GM23248 (cell line): ENCODE data around the gene SFRP5.

ENCODE experiments used
- EZH2 ChIP-seq: fragments of 200-600 bp; sonication (generic); IDR thresholded peaks from 2 replicates; pipeline ENCODE4 v1.6.1; 2018; ENCODE audit warnings: antibody characterized with exemption, mild to moderate bottlenecking; ENCODE audit not compliant: insufficient read depth, poor library complexity, severe bottlenecking
- EZH2phosphoT487 ChIP-seq: fragments of 200-600 bp; sonication (generic); IDR thresholded peaks from 2 replicates; pipeline ENCODE4 v1.6.1; 2018; ENCODE audit warnings: antibody characterized with exemption, moderate library complexity, mild to moderate bottlenecking, low read depth; ENCODE audit not compliant: insufficient read depth

- TF ChIP-seq EZH2phosphoT487 (no peak), EZH2 (no peak)
These were observed 46.8 kb upstream of the SFRP5 start for GRCh38 chr10:97818572-97818971.
